ENCODE results near the gene LAMA2.
A peak's percentile ranks its signal among the peaks of the same experiment; 100 is the strongest.

Gene LAMA2

DNA sequence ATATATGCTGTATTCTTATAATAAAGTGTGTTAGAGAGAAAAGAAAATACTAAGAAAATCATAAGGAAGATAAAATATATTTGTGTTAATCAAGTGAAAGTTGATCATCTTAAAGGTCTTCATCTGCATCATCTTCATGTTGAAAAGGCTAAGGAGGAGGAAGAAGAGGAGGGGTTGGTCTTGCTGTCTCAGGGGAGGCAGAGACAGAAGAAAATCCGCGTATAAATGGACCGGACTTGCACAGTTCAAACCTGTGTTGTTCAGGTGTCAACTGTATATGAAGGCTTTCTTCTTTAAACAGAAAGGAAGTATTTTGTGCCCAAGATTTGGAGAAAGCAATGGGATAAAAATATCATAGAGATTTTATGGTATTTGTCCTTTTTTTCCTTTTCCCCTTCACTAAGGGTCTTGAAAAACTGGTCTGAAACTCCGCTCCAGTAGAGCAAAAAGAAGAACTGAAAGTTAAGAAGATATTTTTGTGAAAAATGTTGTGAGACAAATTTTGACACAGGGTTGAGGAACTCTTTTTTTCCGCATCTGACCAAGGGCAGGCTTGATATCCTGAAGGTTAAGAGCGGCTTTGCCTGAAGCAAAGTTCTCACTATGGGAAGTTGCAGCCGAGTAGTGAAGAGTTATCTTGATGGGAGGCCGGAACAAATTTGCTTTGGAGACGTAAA, 350.7 kb downstream of the LAMA2 start:
- DNase-seq = no peak

DNA sequence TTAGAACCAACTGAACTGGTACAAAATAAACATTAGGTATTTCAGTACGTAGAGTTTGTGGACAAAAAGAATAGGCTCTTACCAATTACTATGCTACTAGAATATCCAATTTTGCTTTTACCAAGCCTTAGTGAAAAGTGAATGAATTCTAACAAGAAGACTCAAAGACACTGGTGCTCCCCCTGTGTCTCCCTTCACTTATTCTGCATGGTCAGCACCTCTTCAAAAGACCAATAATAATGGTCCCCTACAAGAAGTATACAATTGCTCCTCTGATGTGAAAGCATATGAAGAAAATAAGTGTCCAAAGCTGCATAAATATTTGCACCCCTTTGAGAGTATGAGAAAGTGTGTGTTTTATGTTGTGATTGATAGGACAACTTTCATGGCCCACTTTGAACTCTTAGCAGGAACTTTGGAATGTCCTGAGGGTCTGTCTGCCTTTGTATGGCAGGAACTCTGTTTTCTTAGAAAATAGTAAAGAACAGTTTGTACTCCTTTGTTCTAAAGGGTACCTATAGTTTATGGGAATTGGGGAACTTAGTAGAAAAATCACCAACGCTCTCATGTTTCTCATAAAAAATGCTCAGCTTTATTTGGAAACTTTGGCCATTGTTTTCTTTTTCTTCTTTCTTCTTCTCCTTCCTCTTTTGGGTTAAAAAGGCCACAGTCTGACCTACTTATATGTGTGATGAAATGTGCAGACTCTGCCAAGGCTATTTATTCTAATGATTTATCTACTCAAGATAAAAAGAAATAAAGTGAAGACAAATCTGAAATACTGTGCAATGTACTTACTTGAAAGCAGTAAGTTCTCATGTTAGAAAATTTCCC, 352.4 kb downstream of the LAMA2 start:
- DNase-seq = no peak

GRCh38 chr6:129236001-129236517, 353.1 kb downstream of the LAMA2 start:
- DNase-seq = no peak

DNA sequence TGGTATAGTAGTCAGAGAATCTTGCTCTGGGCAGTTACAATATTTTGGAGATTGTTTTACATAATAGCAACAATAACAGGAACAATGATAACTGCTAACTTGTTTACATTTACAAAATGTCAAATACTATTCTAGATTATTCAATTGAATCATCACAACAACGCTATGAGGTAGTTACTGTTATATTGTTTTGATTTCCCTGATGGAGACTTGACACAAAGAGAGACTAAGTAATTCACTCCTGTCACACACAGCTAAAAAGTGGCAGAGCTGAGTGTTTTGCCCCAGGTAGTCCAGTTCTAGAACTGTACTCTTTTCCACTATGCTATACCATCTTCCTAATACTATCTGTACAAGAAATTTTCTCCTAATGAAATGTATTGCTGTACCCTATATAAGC, 356.1 kb downstream of the LAMA2 start:
- DNase-seq = no peak

GRCh38 chr6:129239825-129240491, 357.0 kb downstream of the LAMA2 start:
- DNase-seq = no peak

GRCh38 chr6:129240492-129240853, 357.5 kb downstream of the LAMA2 start:
- no peak for DNase-seq

DNA sequence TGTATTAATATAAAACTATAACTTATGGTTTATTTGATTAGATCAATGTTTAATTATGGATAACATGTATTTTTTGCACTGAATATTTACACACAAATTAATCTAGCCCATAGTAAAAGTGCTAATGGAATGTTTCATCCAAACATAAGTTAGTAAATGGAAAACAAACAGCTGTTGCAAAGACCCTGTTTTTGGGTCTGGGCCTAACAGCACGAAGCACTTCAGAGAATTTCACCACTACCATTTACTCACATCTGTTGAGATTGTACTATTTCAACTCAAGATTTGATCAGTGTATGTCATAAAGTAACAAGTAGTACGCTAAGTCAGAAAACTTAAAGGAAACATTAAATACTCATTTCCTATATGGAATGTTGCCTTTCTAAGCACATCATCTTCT, 359.6 kb downstream of the LAMA2 start:
- no peak for DNase-seq

GRCh38 chr6:129243377-129243776, 360.4 kb downstream of the LAMA2 start:
- no peak for DNase-seq

- DNase-seq = no peak
These were observed 366.0 kb downstream of the LAMA2 start for GRCh38 chr6:129248946-129249345.

DNA sequence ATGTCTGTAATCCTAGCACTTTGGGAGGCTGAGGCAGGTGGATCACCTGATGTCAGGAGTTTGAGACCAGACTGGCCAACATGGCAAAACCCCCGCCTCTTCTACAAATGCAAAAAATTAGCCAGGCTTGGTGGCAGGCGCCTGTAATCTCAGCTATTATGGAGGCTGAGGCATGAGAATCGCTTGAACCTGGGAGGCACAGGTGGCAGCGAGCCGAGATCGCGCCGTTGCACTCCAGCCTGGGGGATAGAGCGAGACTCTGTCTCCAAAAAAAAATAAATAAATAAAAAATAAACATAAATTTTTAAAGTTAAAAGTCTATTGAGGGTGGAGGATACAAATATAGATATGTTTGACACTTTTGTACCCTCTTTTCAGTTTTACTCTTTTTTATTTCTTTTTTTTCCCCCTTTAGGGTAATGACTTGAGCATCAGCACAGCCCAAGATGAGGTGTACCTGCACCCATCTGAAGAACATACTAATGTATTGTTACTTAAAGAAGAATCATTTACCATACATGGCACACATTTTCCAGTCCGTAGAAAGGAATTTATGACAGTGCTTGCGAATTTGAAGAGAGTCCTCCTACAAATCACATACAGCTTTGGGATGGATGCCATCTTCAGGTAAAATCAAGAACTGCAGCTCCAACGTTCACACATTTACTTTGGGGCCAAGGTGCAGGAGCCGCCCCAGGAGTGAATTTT, 368.9 kb downstream of the LAMA2 start:
- peak; percentile 13 for DNase-seq

- no peak for DNase-seq
These were observed 369.6 kb downstream of the LAMA2 start for GRCh38 chr6:129252377-129253071.

DNA sequence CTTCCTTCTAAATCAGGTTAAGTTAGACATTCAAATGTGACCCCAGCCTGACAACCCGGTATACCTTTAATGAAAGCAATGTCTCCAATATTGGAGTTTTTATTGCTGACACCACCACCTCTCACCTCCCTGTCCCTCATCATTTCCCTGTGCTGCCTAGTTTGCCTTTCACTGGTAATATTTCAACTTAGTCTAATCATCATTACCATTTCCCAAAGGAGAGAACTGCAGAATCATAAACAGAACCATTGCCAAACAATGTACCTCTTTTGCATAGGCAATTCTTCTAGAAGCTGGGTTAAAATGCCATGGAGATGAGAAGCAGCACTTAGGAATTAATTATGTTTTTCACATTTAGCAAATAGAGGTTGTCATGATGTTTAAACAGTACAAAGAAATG, 370.3 kb downstream of the LAMA2 start:
- DNase-seq = no peak

DNA sequence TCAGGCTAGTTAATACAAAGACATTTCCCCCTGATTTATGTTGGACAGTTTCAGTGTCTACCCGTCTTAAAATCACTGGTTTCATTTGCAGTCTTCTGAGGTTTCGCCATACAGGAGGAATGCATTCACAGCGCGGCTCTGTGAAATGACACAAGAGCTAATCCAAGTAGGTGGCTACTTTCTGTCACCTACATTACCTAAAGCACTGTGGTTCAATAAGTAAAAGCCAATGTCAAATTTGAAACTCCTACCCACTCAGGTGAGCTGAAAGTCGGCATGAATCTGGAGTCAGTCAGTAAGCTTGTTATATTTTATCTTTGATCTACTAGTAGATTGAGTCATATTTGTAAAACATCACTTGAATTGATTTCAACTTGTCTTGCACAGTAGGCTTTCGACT, 370.8 kb downstream of the LAMA2 start:
- DNase-seq = no peak

GRCh38 chr6:129257196-129257595, 374.3 kb downstream of the LAMA2 start:
- DNase-seq = no peak

GRCh38 chr6:129262661-129263060, 379.7 kb downstream of the LAMA2 start:
- DNase-seq = no peak

- no peak for DNase-seq
These were observed 380.2 kb downstream of the LAMA2 start for GRCh38 chr6:129263176-129263575.

- no peak for DNase-seq
These were observed 381.6 kb downstream of the LAMA2 start for GRCh38 chr6:129264480-129265045.

GRCh38 chr6:129267028-129267427, 384.1 kb downstream of the LAMA2 start:
- no peak for DNase-seq

DNA sequence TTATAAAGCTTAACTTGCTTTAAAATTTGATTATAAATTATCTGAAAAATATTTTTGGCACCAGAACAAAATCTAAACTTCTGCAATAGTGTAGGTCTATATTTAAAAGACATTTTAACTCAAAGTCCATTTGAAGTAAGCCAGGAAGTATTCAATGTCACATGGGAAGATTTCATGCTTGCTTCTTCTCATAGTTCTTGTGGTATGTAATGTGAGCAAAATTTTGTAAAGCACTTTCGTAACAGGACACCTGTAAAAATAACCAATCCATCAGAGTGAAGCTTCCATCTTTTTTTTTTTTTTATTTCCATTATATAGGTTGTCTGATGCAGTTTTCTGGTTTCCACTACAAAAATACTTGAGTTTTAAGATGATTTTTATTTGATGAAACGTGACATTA, 386.1 kb downstream of the LAMA2 start:
- no peak for DNase-seq

DNA sequence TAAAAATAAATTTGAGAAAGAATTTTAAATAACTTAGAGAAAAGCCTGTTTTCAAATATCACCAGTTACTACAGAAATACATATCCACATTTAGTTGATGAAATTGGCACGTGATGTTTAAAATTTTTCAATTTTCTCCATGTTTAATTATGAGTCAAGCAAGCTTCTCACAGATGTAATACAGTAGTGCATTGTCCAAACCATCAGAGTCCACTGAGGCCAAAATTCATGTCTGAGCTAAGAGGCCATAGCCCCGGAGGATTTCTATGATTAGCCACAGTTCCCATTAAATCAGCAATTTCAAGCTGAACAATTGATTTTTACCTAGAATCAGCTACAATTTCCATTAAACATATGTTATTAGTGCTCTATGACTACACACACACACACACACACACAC, 387.0 kb downstream of the LAMA2 start:
- no peak for DNase-seq

DNA sequence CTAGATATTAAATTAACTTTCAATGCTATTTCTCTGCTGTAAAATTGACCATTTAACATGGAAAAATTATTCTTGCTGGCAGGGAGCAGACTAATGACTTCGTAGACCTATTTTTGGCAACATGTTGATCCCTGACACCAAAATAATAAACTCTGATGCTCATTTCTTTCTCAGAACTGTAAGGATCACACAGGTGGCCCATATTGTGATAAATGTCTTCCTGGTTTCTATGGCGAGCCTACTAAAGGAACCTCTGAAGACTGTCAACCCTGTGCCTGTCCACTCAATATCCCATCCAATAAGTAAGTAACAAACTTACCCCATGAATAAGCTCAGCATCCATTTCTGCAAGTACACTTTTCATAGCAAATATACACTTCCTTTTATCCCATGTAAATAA, 387.5 kb downstream of the LAMA2 start:
- no peak for DNase-seq

DNA sequence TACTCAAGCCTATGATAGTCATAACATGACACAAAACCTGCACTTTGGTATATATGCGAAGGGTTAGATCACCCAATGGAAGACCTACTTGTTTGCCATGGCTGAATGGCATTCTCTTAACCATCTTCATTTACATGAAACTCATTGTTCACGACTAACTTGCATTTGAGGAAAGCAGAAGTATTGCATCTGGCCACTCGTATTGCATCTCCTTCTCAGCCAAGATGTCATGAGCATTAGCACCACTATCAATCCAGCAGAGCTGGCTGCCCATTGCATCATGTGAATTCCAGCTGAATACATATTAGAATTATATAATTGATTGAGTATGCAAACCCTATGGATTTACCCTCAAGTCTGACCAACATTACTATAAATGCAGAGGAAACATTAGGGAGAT, 390.2 kb downstream of the LAMA2 start:
- peak; percentile 45 for DNase-seq
